AG04450 (cell line): ENCODE measurements around the gene LAMP5. TPM values are rescaled to one million over a fixed set of nuclear protein-coding genes. Genes with fewer than 3 reads are reported as not detected.

Experiments used
- CTCF ChIA-PET: fragments of 300-600, 350-600 bp; formaldehyde crosslinking; extraction: SDS; loops from one replicate; lab custom pipeline; 2022; ENCODE audit warnings: antibody characterized with exemption, inconsistent platforms; lab: Charles Lee
- POLR2A ChIA-PET: fragments of 350-600 bp; formaldehyde crosslinking; extraction: SDS; loops from one replicate; lab custom pipeline; 2021; ENCODE audit warnings: antibody characterized with exemption, inconsistent platforms; lab: Yijun Ruan, JAX
- DNase-seq: peaks from one replicate; pipeline ENCODE4 v3.0.0-alpha.2; 2011; ENCODE audit warnings: low read depth, low spot score
- H3K27ac ChIP-seq: one replicate; pipeline ENCODE4 v1.5.1; 2012; ENCODE audit warnings: low read depth, low read length, control low read depth
- H3K27me3 ChIP-seq: one replicate; pipeline ENCODE4 v1.6.0; 2012; ENCODE audit warnings: low read length; ENCODE audit not compliant: control insufficient read depth, insufficient read depth
- H3K4me3 ChIP-seq: 2 replicates; pipeline ENCODE4 v1.5.1; 2011; ENCODE audit warnings: mild to moderate bottlenecking, low read depth, low read length, control low read depth
- H3K9me3 ChIP-seq: 2 replicates; pipeline ENCODE4 v1.5.1; 2012; ENCODE audit warnings: low read length; ENCODE audit not compliant: control insufficient read depth, insufficient read depth
- polyA plus RNA-seq: library from polyadenylated mRNA; depleted of rRNA; stranded (reverse); fragments of >200 nt; gene quantifications from 2 replicates; pipeline ENCODE4 v1.2.3, GENCODE V29; 2011
- TF ChIP-seq, protein P1 (sequence below): IDR thresholded peaks from 2 replicates; pipeline ENCODE4 v1.5.1; 2011; ENCODE audit warnings: low read depth, low read length, control low read depth, inconsistent platforms

LAMP5 gene
- polyA plus RNA-seq, 1 experiment: 0.20 TPM

DNA sequence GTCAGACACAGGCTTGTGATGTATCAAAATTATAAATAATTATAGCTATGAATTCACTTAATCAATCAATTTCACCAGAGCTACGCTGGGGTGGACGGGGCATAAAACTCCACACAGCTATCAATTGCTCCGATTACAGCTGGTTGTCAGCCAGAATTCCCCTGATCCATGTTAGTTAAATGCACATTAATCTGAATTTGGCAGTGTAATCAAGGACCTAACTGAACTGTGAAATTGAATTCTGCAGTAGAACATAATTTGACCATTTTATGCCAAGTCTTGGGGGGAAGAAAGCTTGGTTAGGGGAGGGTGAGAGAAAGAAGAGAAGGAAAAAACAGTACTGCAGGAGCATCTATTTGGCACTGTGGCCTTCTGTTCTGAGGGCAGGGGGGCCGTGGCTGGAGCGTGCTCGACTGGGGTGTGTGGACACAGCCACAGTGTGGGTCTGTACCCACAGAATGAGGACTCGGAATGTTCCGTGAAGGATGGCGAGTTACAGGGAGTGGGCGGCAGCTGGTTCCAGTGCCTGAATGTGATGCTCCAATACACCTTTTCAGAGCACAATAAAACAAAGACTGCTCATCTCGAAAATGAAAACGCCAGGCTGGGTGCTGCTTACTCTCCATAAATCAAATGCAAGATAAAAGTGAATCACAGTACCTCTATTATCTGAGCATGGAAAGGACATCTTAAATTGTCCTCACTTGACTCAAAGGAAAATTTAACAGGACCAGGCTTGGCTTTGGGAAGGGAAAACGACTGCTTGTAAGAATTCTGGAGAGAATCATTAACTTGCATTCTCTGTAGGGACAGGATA, 59.2 kb downstream of the LAMP5 start:
- no peak for DNase-seq
- POLR2A ChIA-PET: no interaction called here
- Histone ChIP-seq H3K27ac (no peak overlapping the region), H3K9me3 (no peaks in the 10 kb centered on the region), H3K27me3 (peaks cover 13% of the 10 kb centered on the region), H3K4me3 (no peak overlapping the region)
- CTCF ChIA-PET: interaction anchor here (1.1 kb wide), 1 partner anchor 165 kb away, joined by 5 read pairs; no protein-coding TSS in a partner anchor
- TF ChIP-seq, protein P1, sequence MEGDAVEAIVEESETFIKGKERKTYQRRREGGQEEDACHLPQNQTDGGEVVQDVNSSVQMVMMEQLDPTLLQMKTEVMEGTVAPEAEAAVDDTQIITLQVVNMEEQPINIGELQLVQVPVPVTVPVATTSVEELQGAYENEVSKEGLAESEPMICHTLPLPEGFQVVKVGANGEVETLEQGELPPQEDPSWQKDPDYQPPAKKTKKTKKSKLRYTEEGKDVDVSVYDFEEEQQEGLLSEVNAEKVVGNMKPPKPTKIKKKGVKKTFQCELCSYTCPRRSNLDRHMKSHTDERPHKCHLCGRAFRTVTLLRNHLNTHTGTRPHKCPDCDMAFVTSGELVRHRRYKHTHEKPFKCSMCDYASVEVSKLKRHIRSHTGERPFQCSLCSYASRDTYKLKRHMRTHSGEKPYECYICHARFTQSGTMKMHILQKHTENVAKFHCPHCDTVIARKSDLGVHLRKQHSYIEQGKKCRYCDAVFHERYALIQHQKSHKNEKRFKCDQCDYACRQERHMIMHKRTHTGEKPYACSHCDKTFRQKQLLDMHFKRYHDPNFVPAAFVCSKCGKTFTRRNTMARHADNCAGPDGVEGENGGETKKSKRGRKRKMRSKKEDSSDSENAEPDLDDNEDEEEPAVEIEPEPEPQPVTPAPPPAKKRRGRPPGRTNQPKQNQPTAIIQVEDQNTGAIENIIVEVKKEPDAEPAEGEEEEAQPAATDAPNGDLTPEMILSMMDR: no peak

DNA sequence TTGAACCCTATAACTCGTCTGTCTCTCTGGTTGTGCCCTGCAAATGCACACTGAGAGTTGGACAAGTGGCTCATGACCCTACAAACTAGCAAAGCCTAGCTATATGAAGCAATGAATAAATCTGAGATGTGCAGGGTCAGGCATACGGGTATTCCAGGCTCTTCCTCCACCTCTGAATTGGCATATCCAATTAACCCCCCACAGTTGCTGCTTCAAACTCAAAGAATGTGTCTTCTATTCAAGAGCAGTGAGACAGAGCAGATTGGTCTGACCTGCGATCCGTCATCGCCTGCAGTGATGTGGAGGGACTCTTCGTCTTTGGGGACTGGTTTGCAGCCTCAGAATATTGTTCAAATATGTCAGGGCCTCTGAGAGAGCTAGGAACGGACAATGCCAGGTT, 59.8 kb downstream of the LAMP5 start:
- TF ChIP-seq, protein P1: no peak
- no peak overlapping the region for H3K4me3 ChIP-seq
- peaks cover 13% of the 10 kb centered on the region for H3K27me3 ChIP-seq
- POLR2A ChIA-PET: no interaction called here
- CTCF ChIA-PET: no interaction called here
- H3K9me3 ChIP-seq: no peaks in the 10 kb centered on the region
- DNase-seq: no peak
- no peak overlapping the region for H3K27ac ChIP-seq

DNA sequence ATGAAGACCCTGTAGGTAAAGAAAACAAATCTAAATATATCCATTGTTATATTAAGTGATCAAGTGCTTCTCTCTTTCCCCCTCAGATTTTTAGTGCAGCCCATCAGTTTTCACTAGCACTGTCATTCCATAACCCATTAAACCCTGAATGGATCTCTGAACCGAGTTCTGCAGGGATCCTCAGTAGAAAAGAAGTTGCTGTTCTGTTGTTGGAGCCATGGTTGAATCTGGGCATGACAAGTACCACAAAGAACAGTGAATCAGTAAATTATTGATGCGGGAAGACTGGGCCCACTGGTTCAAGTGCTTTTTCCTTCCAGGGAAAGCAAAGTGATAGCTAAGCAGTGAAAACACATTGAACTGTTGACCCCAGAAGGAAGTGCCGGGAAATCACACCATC, 60.4 kb downstream of the LAMP5 start:
- POLR2A ChIA-PET: no interaction called here
- TF ChIP-seq, protein P1: no peak
- Histone ChIP-seq H3K9me3 (no peaks in the 10 kb centered on the region), H3K4me3 (no peak overlapping the region), H3K27ac (no peak overlapping the region), H3K27me3 (peaks cover 15% of the 10 kb centered on the region)
- CTCF ChIA-PET: no interaction called here
- DNase-seq: no peak

DNA sequence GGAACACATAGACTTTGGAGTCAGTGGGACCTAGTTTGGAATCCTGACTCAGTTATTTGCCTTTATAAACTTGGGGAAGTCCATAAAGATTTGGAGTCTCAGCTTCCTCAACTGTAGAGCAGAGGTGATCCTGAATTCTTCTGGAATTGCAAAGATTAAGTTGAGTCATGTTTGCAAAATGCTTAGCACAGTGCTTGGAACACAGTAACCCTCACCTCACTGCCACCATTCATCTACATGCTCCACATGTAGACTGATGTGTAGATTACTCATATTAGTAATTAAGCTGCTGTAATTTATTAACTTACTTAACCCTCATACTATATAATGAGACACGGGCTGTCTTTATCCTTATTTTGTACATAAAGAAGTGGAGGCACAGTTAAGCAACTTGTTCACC, 61.4 kb downstream of the LAMP5 start:
- Histone ChIP-seq H3K9me3 (no peaks in the 10 kb centered on the region), H3K4me3 (no peak overlapping the region), H3K27ac (no peak overlapping the region), H3K27me3 (peaks cover 17% of the 10 kb centered on the region)
- ChIA-PET CTCF (no interaction called here), POLR2A (no interaction called here)
- TF ChIP-seq, protein P1: no peak
- no peak for DNase-seq

DNA sequence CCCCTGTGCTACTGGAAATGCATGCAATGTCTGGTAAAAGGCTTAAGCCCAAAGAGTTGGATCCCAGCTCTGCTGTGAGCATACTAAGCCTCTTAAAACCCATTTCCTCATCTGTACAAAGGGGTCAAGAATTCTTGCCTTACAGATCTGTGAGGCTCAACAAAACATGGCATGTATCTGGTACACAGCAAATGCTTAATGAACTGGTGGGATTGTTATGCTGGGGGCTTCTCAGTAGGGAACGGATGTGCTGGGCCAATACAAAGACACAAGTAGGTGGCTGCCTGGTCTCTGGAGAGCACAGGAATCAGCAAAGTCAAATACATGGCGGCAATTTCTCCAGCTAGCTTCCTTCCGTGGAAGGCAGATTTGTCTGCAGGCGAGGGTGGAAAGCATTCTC, 62.3 kb downstream of the LAMP5 start:
- TF ChIP-seq, protein P1: no peak
- Histone ChIP-seq H3K9me3 (no peaks in the 10 kb centered on the region), H3K27ac (no peak overlapping the region), H3K4me3 (no peak overlapping the region), H3K27me3 (peaks cover 17% of the 10 kb centered on the region)
- CTCF ChIA-PET: no interaction called here
- POLR2A ChIA-PET: no interaction called here
- no peak for DNase-seq
